Measurements from ENCODE around the gene PXDN.

DNA sequence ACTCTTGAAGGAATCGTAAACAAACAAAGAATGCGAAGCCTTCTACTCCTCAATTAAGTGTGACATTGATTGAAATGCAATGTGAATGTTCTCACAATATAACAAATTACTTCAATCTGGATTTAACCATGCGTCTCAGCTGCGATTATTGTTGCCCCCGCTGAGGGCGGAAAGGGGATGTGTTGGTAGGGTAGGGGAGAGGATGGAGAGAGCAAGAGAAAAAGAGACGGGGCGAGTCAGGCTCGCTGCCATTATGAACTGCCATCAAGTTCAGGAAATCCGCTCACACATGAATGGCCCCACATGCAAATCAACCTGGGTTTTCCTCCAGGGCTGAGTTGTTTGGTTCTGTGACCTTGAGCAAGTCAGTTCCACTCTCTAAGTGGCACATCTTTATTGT is 129.8 kb downstream of the PXDN start:
- TF ChIP-seq TCF7 (IDR thresholded peaks at IDR 0.05; ENCODE audit: borderline replicate concordance) (no peak), RELA (IDR thresholded peaks at IDR 0.05; ENCODE audit: borderline replicate concordance, partially characterized antibody) (no peak), CEBPB (IDR thresholded peaks at IDR 0.05; ENCODE audit: borderline replicate concordance in 1 of 2, low read depth in 2 of 2, low read length in 2 of 2) (no peak), ZNF24 (IDR thresholded peaks at IDR 0.05) (no peak), RCOR1 (conservative IDR thresholded peaks at IDR 0.05; ENCODE audit: low read depth, low read length) (no peak), POLR2AphosphoS2 (IDR thresholded peaks at IDR 0.05; ENCODE audit: low read depth, low read length) (no peak), USF2 (IDR thresholded peaks at IDR 0.05; ENCODE audit: borderline replicate concordance, low read depth, low read length) (no peak), SP1 (IDR thresholded peaks at IDR 0.05; ENCODE audit: low read depth, low read length) (no peak), BHLHE40 (IDR thresholded peaks at IDR 0.05; ENCODE audit: borderline replicate concordance in 1 of 2, low read depth in 2 of 2, low read length in 1 of 2) (no peak), ZBTB11 (CRISPR knock-in tag; IDR thresholded peaks at IDR 0.05) (no peak)
- TF ChIP-seq, protein P1, sequence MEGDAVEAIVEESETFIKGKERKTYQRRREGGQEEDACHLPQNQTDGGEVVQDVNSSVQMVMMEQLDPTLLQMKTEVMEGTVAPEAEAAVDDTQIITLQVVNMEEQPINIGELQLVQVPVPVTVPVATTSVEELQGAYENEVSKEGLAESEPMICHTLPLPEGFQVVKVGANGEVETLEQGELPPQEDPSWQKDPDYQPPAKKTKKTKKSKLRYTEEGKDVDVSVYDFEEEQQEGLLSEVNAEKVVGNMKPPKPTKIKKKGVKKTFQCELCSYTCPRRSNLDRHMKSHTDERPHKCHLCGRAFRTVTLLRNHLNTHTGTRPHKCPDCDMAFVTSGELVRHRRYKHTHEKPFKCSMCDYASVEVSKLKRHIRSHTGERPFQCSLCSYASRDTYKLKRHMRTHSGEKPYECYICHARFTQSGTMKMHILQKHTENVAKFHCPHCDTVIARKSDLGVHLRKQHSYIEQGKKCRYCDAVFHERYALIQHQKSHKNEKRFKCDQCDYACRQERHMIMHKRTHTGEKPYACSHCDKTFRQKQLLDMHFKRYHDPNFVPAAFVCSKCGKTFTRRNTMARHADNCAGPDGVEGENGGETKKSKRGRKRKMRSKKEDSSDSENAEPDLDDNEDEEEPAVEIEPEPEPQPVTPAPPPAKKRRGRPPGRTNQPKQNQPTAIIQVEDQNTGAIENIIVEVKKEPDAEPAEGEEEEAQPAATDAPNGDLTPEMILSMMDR (IDR thresholded peaks at IDR 0.05 in 2 of 3, conservative IDR thresholded peaks at IDR 0.05 in 1 of 3; ENCODE audit: control insufficient read depth in 2 of 3, extremely low read depth in 1 of 3, insufficient read depth in 1 of 3, low read depth in 3 of 3, low read length in 3 of 3), result no peak
- TF ChIP-seq, protein P2, sequence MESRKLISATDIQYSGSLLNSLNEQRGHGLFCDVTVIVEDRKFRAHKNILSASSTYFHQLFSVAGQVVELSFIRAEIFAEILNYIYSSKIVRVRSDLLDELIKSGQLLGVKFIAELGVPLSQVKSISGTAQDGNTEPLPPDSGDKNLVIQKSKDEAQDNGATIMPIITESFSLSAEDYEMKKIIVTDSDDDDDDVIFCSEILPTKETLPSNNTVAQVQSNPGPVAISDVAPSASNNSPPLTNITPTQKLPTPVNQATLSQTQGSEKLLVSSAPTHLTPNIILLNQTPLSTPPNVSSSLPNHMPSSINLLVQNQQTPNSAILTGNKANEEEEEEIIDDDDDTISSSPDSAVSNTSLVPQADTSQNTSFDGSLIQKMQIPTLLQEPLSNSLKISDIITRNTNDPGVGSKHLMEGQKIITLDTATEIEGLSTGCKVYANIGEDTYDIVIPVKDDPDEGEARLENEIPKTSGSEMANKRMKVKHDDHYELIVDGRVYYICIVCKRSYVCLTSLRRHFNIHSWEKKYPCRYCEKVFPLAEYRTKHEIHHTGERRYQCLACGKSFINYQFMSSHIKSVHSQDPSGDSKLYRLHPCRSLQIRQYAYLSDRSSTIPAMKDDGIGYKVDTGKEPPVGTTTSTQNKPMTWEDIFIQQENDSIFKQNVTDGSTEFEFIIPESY (IDR thresholded peaks at IDR 0.05), result no peak
- TF ChIP-seq, protein P3, sequence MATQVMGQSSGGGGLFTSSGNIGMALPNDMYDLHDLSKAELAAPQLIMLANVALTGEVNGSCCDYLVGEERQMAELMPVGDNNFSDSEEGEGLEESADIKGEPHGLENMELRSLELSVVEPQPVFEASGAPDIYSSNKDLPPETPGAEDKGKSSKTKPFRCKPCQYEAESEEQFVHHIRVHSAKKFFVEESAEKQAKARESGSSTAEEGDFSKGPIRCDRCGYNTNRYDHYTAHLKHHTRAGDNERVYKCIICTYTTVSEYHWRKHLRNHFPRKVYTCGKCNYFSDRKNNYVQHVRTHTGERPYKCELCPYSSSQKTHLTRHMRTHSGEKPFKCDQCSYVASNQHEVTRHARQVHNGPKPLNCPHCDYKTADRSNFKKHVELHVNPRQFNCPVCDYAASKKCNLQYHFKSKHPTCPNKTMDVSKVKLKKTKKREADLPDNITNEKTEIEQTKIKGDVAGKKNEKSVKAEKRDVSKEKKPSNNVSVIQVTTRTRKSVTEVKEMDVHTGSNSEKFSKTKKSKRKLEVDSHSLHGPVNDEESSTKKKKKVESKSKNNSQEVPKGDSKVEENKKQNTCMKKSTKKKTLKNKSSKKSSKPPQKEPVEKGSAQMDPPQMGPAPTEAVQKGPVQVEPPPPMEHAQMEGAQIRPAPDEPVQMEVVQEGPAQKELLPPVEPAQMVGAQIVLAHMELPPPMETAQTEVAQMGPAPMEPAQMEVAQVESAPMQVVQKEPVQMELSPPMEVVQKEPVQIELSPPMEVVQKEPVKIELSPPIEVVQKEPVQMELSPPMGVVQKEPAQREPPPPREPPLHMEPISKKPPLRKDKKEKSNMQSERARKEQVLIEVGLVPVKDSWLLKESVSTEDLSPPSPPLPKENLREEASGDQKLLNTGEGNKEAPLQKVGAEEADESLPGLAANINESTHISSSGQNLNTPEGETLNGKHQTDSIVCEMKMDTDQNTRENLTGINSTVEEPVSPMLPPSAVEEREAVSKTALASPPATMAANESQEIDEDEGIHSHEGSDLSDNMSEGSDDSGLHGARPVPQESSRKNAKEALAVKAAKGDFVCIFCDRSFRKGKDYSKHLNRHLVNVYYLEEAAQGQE (IDR thresholded peaks at IDR 0.05; ENCODE audit: low read depth, low read length), result no peak

All from GM12878 (cell line).